ENCODE data around the gene CALHM5.
A peak's percentile ranks its signal among the peaks of the same experiment; 100 is the strongest.
"Not testable (repeated sequence)": the region's sequence is repeated elsewhere in the genome, so short reads cannot be mapped to it uniquely, and the experiment has no call there.

Gene CALHM5, protein sequence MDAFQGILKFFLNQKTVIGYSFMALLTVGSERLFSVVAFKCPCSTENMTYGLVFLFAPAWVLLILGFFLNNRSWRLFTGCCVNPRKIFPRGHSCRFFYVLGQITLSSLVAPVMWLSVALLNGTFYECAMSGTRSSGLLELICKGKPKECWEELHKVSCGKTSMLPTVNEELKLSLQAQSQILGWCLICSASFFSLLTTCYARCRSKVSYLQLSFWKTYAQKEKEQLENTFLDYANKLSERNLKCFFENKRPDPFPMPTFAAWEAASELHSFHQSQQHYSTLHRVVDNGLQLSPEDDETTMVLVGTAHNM

DNA sequence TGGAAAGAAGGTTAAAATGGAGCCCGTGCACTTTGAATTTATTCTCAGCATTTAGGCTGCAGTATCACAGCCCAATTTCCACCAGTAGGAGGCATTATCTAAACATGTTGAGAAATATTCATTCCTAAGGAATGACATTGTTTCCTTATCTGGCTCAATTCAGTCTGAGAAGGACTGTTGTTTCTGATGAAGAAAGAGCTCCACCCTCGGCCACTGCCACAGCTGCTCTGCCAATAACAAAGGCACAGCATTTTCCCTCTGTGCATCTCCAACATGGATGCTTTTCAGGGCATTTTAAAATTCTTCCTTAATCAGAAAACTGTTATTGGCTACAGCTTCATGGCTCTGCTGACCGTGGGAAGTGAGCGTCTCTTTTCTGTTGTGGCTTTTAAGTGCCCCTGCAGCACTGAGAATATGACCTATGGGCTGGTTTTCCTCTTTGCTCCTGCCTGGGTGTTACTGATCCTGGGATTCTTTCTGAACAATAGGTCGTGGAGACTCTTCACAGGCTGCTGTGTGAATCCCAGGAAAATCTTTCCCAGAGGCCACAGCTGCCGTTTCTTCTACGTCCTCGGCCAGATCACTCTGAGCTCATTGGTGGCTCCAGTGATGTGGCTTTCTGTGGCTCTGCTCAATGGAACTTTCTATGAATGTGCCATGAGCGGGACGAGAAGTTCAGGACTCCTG, at the start of gene CALHM5:
Gene CALHM5, plus strand, starts transcription at position 216 of the 687 bp plus-strand sequence. Its CDS starts 58 bp downstream, at position 274.
- no peak for DNase-seq (ENCODE audit: low spot score)

DNA sequence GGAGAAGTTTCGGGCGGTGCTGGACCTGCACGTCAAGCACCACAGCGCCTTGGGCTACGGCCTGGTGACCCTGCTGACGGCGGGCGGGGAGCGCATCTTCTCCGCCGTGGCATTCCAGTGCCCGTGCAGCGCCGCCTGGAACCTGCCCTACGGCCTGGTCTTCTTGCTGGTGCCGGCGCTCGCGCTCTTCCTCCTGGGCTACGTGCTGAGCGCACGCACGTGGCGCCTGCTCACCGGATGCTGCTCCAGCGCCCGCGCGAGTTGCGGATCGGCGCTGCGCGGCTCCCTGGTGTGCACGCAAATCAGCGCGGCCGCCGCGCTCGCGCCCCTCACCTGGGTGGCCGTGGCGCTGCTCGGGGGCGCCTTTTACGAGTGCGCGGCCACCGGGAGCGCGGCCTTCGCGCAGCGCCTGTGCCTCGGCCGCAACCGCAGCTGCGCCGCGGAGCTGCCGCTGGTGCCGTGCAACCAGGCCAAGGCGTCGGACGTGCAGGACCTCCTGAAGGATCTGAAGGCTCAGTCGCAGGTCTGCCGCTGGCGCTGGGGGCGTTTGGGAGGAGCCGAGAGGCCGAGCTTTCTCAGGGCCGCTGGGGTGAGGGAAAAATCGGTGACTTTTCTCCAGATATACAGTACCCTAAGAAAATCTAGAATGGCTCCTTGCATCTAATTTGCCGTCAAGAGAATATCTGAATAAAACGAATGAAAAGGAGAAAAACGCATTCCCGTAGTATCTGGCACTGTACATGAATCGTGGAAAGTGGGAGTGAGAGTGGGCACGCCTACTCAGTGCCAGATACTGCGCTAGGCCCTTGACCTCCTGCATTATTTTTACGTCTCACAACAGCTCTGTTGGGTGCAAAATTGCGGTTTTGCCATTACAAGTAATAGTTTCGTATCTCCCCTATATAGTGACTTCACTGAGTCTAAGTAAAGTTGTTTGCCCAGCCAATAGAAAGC, 49.2 kb upstream of the CALHM5 start:
- DNase-seq (ENCODE audit: low spot score), result peak; percentile 20

DNA sequence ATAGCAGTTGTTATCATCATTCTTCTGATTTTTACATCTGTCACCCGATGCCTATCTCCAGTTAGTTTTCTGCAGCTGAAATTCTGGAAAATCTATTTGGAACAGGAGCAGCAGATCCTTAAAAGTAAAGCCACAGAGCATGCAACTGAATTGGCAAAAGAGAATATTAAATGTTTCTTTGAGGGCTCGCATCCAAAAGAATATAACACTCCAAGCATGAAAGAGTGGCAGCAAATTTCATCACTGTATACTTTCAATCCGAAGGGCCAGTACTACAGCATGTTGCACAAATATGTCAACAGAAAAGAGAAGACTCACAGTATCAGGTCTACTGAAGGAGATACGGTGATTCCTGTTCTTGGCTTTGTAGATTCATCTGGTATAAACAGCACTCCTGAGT, 48.1 kb upstream of the CALHM5 start:
- no peak for DNase-seq (ENCODE audit: low spot score)

DNA sequence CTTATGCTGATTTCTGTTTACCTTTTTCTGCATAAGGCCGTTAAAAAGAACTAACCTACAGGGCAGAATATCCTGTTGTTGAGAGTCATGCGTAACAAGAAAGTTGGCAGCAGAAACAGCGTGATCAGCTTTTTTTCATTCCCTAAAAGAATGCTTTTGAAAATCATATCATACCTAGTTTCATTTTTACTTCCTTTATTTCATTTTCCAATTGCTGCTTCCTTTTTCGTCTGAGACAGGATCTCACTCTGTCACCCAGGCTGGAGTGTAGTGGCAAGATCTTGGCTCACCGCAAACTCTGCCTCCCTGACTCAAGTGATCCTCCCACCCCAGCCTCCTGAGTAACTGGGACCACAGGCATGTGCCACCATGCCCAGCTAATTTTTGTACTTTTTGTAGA, 46.2 kb upstream of the CALHM5 start:
- no peak for DNase-seq (ENCODE audit: low spot score)

DNA sequence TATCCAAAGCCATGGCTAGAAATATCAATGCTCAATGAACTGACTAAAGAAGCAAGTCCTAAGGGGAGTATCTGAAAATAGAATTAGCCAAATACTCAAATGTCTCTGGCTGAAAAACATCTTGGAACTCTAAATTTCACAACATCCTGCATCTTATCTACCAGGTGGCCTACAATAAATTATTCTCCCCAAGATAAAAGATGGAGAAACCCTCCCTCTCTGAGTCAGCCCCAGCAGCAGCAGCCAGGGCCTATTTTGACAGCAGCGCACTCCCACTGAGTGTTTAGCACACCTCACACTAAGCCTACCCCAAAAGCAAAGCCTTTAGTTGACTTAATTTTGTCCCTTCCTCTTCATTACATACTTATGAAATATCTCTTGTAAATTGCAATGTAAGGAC, 44.3 kb upstream of the CALHM5 start:
- DNase-seq (ENCODE audit: low spot score), result no peak

DNA sequence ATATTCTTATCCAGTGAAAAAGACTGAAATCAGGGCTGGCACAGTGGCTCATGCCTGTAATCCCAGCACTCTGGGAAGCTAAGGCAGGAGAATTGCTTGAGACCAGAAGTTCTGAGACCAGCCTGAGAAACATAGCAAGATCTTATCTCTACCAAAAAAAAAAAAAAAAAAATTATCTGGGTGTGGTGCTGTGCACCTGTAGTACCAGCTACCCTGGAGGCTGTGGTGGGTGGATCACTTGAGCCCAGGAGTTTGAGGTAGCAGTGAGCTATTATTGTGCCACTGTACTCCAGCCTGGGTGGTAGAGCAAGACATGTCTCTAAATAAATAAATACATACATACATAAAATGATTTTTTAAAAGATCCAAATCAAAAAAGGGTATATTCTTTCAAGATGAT, 43.9 kb upstream of the CALHM5 start:
- DNase-seq (ENCODE audit: low spot score), result no peak

DNA sequence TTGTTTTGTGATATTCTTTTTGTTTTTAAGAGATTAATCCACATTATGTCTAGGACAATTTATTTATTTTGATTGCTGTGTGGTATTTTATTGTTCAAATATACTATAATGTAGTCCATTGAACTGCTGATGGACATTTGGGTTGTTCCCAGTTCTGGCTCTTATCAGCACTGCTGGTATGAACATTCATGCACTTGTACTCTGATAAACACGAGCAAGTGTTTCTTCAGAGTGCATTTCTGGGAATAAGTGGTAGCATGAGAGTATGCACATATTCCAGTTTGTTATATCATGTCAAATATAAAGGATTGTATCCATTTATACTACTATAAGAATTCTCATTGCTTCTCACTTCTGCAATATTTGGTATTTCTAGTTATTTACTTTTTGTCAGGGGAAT, 43.1 kb upstream of the CALHM5 start:
- peak; percentile 56 for DNase-seq (ENCODE audit: low spot score)

DNA sequence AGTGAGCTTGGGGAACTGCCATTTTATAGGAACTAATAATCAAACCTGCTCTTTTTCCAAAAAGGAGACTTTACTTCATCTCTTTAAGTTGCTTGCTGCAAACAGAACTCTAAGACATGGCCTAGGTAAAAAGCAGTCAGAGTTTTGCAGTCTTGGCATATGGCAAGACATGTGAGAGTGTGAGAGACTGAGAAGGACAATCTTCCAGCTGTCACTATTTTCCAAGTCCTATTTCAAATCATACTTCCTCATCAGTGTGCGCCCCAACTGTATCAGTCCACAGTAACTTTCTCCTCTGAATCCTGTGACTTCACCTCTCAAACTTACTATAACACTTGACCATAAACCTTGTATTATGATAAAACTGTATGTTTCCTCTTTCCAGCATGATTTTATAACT, 39.9 kb upstream of the CALHM5 start:
- no peak for DNase-seq (ENCODE audit: low spot score)

DNA sequence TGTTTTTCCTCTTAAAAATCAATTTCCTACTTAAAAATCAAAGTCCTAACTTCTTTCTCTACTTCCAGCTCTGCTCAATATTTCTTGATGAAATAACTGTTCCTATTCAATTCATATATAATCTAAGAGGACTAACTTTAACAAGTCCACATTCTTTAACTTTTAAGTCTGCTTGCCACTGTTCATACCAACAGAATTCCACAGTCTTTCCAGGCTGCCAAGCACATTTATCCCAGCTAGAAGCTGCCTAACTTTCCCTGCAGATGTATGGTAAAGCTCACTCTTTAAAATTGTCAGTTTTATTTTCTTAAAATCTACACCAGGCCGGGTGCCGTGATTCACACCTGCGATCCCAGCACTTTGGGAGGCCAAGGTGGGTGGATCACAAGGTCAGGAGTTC, 38.7 kb upstream of the CALHM5 start:
- no peak for DNase-seq (ENCODE audit: low spot score)

DNA sequence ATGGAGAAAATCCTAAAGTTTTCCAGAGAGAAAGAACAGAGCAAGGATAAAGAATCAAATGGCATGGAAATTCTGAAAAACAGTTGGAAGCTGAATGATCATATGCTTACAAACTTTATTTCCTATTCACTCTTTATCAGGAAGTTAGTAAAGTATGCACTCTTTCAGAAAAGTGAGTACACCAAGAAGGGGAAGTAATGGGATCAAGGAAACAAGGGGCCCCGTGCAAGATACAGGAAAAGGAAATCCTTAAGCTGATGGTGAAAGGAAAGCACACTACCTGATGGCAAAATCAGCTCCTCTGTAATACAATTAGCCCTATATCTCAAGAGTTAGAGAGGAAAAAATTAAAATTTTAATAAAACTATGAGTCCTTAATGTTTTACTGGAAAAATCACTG, 36.3 kb upstream of the CALHM5 start:
- no peak for DNase-seq (ENCODE audit: low spot score)

DNA sequence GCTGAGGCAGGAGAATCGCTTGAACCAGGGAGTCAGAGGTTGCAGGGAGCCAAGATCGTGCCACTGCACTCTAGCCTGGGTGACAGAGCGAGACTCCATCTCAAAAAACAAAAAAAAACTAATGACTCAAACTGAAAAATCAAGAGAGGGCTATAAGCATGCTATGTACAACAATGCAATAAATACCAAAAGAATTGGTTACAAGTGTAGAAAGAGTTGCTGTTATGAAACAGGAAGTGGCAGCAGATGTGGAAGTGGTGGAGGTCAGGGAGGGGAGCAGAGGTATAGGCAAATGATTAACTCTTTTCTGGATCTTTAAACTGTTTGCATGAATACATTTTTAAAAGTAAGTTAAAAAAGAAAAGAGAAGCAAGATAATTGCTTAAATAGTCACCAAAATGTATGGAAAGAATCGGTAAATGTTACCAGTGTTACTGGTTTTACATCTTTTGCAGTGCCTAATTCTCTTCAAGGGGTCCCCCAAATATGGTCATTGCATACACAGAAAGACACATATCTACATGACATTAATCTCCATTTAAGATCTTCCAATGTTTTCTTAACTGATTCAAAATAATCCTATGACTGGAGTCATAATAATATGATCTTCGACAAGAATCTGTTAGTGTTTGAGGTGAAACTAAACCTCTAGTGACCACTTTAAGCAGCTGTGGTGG, 35.3 kb upstream of the CALHM5 start:
- DNase-seq (ENCODE audit: low spot score), result no peak

DNA sequence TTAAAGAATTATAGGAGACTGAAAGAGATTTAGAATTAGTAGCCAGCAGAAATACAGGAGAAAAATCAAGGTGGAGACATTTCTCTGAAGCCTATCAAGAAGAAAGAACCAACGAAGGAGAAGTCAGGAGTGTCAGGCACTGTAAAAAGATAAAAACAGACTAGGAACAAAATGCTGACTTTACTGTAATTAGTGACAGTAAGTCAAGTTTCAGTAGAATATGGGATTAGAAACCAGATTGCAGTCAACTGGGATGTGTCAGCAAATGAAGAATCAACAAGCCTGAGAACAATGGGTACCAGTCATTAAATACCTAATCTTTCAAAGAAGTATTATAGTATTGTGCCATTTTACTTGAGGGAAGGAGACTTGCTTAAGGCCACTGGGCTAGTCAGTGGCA, 28.7 kb upstream of the CALHM5 start:
- no peak for DNase-seq (ENCODE audit: low spot score)

DNA sequence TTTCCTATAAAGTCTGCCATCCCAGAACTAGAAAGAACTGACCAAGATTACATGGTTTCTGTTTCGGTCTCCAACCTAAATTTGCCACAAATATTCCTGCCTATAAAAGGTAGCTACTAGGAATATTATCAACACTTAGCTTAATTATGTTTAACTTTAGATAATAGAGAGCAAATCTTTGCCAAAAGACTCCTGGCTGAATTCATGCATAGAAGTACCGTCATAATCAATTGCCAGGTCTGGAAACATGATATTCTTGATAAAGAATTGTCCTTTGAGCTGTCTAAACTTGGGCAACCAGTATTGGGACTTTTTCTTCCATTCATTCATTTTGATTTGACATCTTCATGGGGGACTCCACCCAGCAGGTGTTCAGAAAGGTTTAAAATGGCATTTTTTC, 27.8 kb upstream of the CALHM5 start:
- DNase-seq (ENCODE audit: low spot score), result no peak

DNA sequence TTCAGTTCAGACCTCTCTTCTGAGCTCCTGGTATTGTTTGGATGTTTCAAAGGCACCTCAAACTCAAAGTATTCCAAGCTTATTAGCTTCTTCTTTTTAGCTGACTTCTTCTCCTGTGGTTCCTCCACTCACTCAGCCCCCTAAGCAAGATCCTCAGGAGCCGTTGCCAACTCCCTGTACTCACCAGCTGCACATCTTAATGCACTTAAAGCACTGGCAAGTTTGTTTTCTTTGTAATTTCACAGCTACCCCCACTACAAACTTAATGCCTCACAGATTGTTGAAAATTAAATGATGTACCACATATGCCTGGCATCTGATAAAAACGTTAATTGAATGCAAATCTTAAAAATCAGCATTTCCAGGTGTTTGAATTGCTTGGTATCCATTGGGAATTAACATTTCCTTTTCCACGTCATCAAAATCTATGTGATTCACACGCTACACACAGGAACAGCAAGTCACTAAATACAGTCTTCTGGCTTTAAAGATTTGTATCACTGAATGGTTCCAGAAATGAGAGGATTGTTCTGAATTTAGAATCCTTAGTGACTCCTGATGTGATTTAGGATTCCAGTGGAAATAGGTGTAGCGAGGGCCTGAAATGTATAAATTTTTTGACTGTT, 25.8 kb upstream of the CALHM5 start:
- no peak for DNase-seq (ENCODE audit: low spot score)

DNA sequence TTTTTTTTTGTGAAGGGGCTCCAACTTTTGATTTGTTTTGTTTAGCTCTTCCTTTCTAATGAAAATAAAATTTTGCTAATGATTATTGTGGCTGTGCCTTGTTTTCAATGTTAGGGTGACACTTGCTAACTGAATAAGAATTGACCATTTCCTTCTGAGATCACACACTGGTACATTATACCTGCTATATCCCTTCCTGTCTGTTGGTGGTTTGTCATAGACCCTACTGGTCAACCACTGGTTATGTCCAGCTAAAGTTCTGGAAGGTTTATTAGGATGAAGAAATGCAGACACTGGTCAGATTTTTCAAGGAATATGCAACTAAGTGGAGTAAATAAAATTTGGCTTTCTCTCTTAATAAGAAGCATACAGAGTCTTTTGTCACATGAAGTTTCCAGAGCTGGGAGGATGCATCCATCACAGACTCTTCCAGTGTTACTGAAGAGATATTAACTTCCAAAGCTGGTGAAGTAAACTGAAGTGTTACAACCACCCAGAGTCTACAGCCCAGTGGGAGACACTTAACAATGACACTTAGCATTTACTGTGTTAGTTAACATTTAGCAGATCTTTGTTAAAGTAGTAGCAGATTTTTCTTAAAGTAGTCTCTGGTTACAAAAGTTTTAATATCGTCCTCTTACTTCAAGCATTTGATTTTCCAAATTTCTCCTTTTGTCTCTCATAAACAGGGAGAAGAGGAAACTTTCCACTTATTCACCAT, 19.7 kb upstream of the CALHM5 start:
- DNase-seq (ENCODE audit: low spot score), result no peak

DNA sequence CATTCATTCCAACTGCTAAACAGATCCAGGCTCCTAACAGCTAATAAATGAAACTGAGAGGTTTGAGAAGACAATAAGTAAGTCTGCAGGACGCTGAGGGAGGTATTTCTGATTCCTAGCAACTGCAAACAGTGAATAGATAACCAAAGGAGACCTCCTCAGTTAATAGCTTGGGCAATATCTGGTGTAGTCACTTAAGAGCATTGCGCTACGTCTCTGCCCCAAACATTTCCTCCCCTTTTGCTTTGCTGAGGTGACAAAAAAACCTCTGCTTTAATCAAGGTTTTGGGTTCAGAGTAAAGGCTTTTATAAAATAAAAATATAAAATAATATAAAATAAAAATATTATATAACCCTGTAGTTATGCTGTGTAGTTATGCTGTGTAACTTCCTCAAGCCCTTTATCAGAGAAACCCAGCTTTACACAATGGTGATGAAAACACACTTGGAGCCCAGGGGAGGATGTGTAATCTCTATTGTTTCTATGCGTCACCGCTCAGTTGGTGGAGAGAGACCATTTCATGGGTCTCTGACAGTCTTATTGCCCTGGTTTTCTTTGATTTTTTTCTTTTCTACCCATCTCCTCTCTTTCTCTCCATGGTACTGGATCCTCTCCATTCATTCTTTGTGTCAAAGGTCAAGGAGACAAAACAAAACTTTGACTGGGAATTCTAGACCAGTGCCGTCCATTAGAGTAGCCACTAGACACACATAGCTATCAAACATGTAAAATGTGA, 18.9 kb upstream of the CALHM5 start:
- no peak for DNase-seq (ENCODE audit: low spot score)

DNA sequence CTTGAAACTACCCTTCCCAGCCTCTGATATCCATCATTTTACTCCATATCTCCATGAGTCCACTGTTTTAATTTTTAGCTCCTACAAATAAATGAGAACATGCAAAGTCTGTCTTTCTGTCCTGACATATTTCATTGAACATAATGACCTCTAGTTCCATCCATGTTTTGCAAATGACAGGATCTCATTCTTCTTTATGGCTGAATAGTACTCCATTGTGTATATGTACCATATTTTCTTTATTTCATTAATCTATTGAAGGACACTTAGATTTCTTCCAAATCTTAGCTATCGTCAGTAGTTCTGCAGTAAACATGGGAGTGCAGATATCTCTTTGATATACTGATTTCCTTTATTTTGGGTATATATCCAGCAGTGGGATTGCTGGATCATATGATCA, 16.3 kb upstream of the CALHM5 start:
- not testable (repeated sequence) for DNase-seq (ENCODE audit: low spot score)

DNA sequence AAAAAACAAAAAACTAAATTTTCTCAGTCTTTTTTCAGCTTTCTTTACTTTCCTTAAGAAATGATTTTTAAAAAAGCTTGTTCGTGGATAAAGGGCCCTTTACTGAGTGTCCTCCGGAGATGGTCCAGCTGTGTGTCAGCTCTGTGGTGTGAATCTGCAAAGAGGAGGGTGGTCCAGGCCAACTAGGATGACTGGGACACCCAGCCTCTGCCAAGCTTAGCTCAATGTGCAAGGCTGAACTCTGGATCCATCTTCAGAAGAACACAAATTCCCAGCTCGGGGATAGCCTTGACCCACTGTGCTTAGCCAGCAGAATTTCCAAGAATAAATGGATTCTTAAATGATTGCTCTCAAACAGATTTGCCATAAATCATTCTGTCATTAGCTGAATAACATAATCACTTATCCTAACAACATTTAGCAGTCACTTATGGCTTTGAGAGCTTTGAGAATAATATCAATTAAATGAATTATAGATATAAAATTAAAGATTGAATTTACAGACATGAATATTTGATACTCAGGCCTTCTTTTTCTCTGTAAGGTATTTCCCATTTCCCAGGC, 14.2 kb upstream of the CALHM5 start:
- no peak for DNase-seq (ENCODE audit: low spot score)

DNA sequence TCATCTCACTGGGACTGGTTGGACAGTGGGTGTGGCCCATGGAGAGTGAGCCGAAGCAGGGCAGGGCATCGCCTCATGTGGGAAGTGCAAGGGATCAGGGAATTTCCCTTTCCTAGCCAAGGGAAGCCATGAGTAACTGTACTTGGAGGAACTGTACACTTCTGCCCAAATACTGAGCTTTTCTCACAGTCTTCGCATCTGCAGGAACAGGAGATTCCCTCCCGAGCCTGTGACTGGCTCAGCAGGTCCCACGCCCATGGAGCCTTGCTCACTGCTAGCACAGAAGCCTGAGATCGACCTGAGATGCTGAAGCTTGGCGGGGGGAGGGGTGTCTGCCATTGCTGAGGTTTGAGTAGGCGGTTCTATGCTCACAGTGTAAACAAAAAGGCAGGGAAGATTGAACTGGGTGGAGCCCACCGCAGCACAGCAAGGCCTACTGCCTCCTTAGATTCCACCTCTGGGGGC, 10.4 kb upstream of the CALHM5 start:
- no peak for DNase-seq (ENCODE audit: low spot score)

DNA sequence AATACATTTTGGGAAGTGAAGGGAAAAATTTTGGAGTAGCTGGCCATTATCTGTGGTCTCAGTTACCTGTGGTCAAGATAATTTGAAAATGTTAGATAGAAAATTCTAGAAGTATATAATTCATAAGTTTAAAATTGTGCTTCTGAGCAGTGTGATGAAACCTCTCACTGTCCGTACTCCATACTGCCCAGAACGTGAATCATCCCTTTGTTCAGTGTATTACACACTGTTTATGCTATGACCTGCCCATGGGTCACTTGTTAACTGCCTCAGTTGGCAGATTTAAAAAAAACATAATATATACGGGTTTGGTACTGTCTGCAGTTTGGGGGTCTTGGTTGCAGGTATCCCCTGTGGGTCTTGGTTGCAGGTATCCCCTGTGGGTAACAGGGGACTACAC, 4.1 kb upstream of the CALHM5 start:
- DNase-seq (ENCODE audit: low spot score), result no peak

Measured in hematopoietic multipotent progenitor cell treated with erythropoietin and hydrocortisone succinate and interleukin-3 and kit ligand, for 15 days (in vitro differentiated cells).